A673 (cell line): ENCODE measurements around the gene ACSF3. TPM values are rescaled to one million over a fixed set of nuclear protein-coding genes. Genes with fewer than 3 reads are reported as not detected.

Source experiments
- BruUV-seq: library from RNA; stranded (reverse); fragments of 400-500 nt; replicated peaks from 2 replicates; lab custom pipeline; 2021; lab: Mats Ljungman, UMichigan
- CTCF ChIA-PET: fragments of 300-600 bp; sonication (Branson Sonifier 250); formaldehyde crosslinking; loops from one replicate; lab custom pipeline; 2022; ENCODE audit warnings: antibody characterized with exemption; lab: Charles Lee
- POLR2A ChIA-PET: fragments of 300-600 bp; sonication (Branson Sonifier 250); formaldehyde crosslinking; loops from one replicate; lab custom pipeline; 2022; ENCODE audit warnings: antibody characterized with exemption; ENCODE audit not compliant: low non-redundant PET; lab: Charles Lee
- DNase-seq: peaks from one replicate; pipeline ENCODE4 v3.0.0-alpha.2; 2015; ENCODE audit warnings: low spot score
- H3K27ac ChIP-seq: fragments of 200-600 bp; sonication (generic); 2 replicates; pipeline ENCODE4 v1.5.1; 2016; ENCODE audit warnings: mixed run types, low read depth, mild to moderate bottlenecking, mixed read lengths, antibody characterized with exemption, low read length; ENCODE audit not compliant: poor library complexity, severe bottlenecking
- H3K27me3 ChIP-seq: fragments of 200-600 bp; sonication (generic); replicated peaks from 2 replicates; pipeline ENCODE4 v1.6.1; 2017; ENCODE audit warnings: mixed run types, low read depth, mild to moderate bottlenecking, mixed read lengths, antibody characterized with exemption, low read length; ENCODE audit not compliant: insufficient read depth, poor library complexity
- H3K36me3 ChIP-seq: fragments of 200-600 bp; sonication (generic); 2 replicates; pipeline ENCODE4 v1.6.1; 2016; ENCODE audit warnings: mixed run types, mild to moderate bottlenecking, mixed read lengths, antibody characterized with exemption, low read length; ENCODE audit not compliant: insufficient read depth, poor library complexity, severe bottlenecking
- H3K4me1 ChIP-seq: fragments of 200-600 bp; sonication (generic); 2 replicates; pipeline ENCODE4 v1.6.1; 2017; ENCODE audit warnings: mixed run types, mild to moderate bottlenecking, mixed read lengths, antibody characterized with exemption, low read length; ENCODE audit not compliant: insufficient read depth, poor library complexity, severe bottlenecking
- H3K4me3 ChIP-seq: fragments of 200-600 bp; sonication (generic); 2 replicates; pipeline ENCODE4 v1.5.1; 2016; ENCODE audit warnings: low read depth, mixed run types, mild to moderate bottlenecking, mixed read lengths, low read length; ENCODE audit not compliant: poor library complexity, severe bottlenecking
- H3K9me3 ChIP-seq: fragments of 200-600 bp; sonication (generic); 2 replicates; pipeline ENCODE4 v1.6.1; 2016; ENCODE audit warnings: mixed run types, low read depth, mild to moderate bottlenecking, mixed read lengths, antibody characterized with exemption, low read length; ENCODE audit not compliant: poor library complexity, severe bottlenecking
- CTCF ChIP-seq: fragments of 300-800, 200-600 bp; sonication (generic); conservative IDR thresholded peaks from 2 replicates; pipeline ENCODE4 v1.5.1; 2017; ENCODE audit warnings: low read depth, mild to moderate bottlenecking, antibody characterized with exemption, low read length, moderate library complexity, mixed read lengths
- EZH2 ChIP-seq: fragments of 200-600 bp; sonication (generic); IDR thresholded peaks from 2 replicates; pipeline ENCODE4 v1.6.1; 2017; ENCODE audit warnings: borderline replicate concordance, low read depth, mild to moderate bottlenecking, mixed read lengths, antibody characterized with exemption, low read length; ENCODE audit not compliant: poor library complexity, severe bottlenecking
- intact Hi-C: fragments of 100-400 bp; cut with micrococcal nuclease; formaldehyde crosslinking; loops from one replicate; pipeline ENCODE4 v1.10.0; 2022; ENCODE audit not compliant: unreplicated experiment
- total RNA-seq: library from RNA; stranded (reverse); gene quantifications from 2 replicates; pipeline ENCODE4 v1.2.3, GENCODE V29; 2021

The ACSF3 gene
- total RNA-seq, 1 experiment from 2014 or later = 27.7 TPM

- Histone ChIP-seq H3K36me3 (no peaks in the 10 kb centered on the region), H3K27ac (no peak overlapping the region), H3K4me3 (no peak overlapping the region), H3K27me3 (no peaks in the 10 kb centered on the region), H3K4me1 (no peaks in the 10 kb centered on the region), H3K9me3 (no peaks in the 10 kb centered on the region)
- intact Hi-C loops = no loop called here
- no peak for DNase-seq
- BruUV-seq = no TSS peak
- TF ChIP-seq EZH2 = no peak
- no peak for TF ChIP-seq CTCF
- ChIA-PET POLR2A (no interaction called here), CTCF (no interaction called here)
Observed at GRCh38 chr16:89058812-89059211, 34.8 kb upstream of the ACSF3 start.

GRCh38 chr16:89060207-89060794, 33.4 kb upstream of the ACSF3 start:
- ChIA-PET CTCF (no interaction called here), POLR2A (no interaction called here)
- no TSS peak for BruUV-seq
- Histone ChIP-seq H3K4me1 (no peaks in the 10 kb centered on the region), H3K4me3 (no peak overlapping the region), H3K36me3 (no peaks in the 10 kb centered on the region), H3K9me3 (no peaks in the 10 kb centered on the region), H3K27ac (no peak overlapping the region), H3K27me3 (no peaks in the 10 kb centered on the region)
- intact Hi-C loops = no loop called here
- no peak for TF ChIP-seq CTCF
- TF ChIP-seq EZH2 = no peak
- DNase-seq = no peak

GRCh38 chr16:89061086-89061485, 32.6 kb upstream of the ACSF3 start:
- no TSS peak for BruUV-seq
- no peaks in the 10 kb centered on the region for H3K9me3 ChIP-seq
- H3K4me1 ChIP-seq = no peaks in the 10 kb centered on the region
- ChIA-PET POLR2A (no interaction called here), CTCF (no interaction called here)
- H3K36me3 ChIP-seq = no peaks in the 10 kb centered on the region
- TF ChIP-seq EZH2 (no peak), CTCF (no peak)
- no peak for DNase-seq
- H3K27ac ChIP-seq = no peak overlapping the region
- H3K27me3 ChIP-seq = no peaks in the 10 kb centered on the region
- H3K4me3 ChIP-seq = no peak overlapping the region
- intact Hi-C loops = no loop called here
